ENCODE results near the gene PRKACA.

Gene PRKACA

GRCh38 chr19:14059652-14060155, 57.9 kb downstream of the PRKACA start:
- no peak for DNase-seq (ENCODE audit: low read depth)
- no peak overlapping the region for H3K4me3 ChIP-seq (ENCODE audit: low read depth, low read length)
- TF ChIP-seq CTCF (IDR thresholded peaks at IDR 0.05; ENCODE audit: control insufficient read depth, extremely low read depth, insufficient read depth): no peak

- DNase-seq (ENCODE audit: low read depth): no peak
- no peak overlapping the region for H3K4me3 ChIP-seq (ENCODE audit: low read depth, low read length)
- TF ChIP-seq CTCF (IDR thresholded peaks at IDR 0.05; ENCODE audit: control insufficient read depth, extremely low read depth, insufficient read depth): peak; percentile 58
Observed at GRCh38 chr19:14059093-14059480, 58.5 kb downstream of the PRKACA start.

- no peak for DNase-seq (ENCODE audit: low read depth)
- H3K4me3 ChIP-seq (ENCODE audit: low read depth, low read length): no peak overlapping the region
- TF ChIP-seq CTCF (IDR thresholded peaks at IDR 0.05; ENCODE audit: control insufficient read depth, extremely low read depth, insufficient read depth): no peak
Observed at GRCh38 chr19:14058182-14059092, 59.1 kb downstream of the PRKACA start.

- DNase-seq (ENCODE audit: low read depth): no peak
- TF ChIP-seq CTCF (IDR thresholded peaks at IDR 0.05; ENCODE audit: control insufficient read depth, extremely low read depth, insufficient read depth): no peak
- no peak overlapping the region for H3K4me3 ChIP-seq (ENCODE audit: low read depth, low read length)
Observed at GRCh38 chr19:14056741-14057356, 60.7 kb downstream of the PRKACA start.

GRCh38 chr19:14056069-14056666, 61.4 kb downstream of the PRKACA start:
- no peak overlapping the region for H3K4me3 ChIP-seq (ENCODE audit: low read depth, low read length)
- DNase-seq (ENCODE audit: low read depth): no peak
- no peak for TF ChIP-seq CTCF (IDR thresholded peaks at IDR 0.05; ENCODE audit: control insufficient read depth, extremely low read depth, insufficient read depth)

- no peak for DNase-seq (ENCODE audit: low read depth)
- H3K4me3 ChIP-seq (ENCODE audit: low read depth, low read length): no peak overlapping the region
- no peak for TF ChIP-seq CTCF (IDR thresholded peaks at IDR 0.05; ENCODE audit: control insufficient read depth, extremely low read depth, insufficient read depth)
Observed at GRCh38 chr19:14055396-14055795, 62.2 kb downstream of the PRKACA start.

Data from LNCaP clone FGC (cell line).